Mesodermal cell (in vitro differentiated cells): ENCODE measurements around the gene PGAP3.

Experiments used
- H3K27ac ChIP-seq: 2 replicates; pipeline ENCODE4 v1.7.0; 2013; ENCODE audit warnings: mild to moderate bottlenecking, low read depth, low read length, moderate library complexity; ENCODE audit not compliant: severe bottlenecking
- H3K36me3 ChIP-seq: 2 replicates; pipeline ENCODE4 v1.7.1; 2013; ENCODE audit warnings: mild to moderate bottlenecking, low read length, moderate library complexity; ENCODE audit not compliant: control insufficient read depth, insufficient read depth
- H3K4me1 ChIP-seq: one replicate; pipeline ENCODE4 v1.7.1; 2013; ENCODE audit warnings: mild to moderate bottlenecking, low read length; ENCODE audit not compliant: insufficient read depth, control insufficient read depth, poor library complexity, severe bottlenecking
- H3K4me3 ChIP-seq: 2 replicates; pipeline ENCODE4 v1.7.0; 2013; ENCODE audit warnings: low read length, control low read depth, mild to moderate bottlenecking; ENCODE audit not compliant: insufficient read depth, poor library complexity, severe bottlenecking; ENCODE audit errors: extremely low read depth
- H3K9me3 ChIP-seq: 2 replicates; pipeline ENCODE4 v1.7.1; 2013; ENCODE audit warnings: mild to moderate bottlenecking, low read length, moderate library complexity; ENCODE audit not compliant: control insufficient read depth
- WGBS, 2 experiments: methylation state at CpG; one replicate each; pipeline ENCODE4 v1.1.5; 2013; ENCODE audit warnings: missing lambda C conversion rate in 2 of 2; ENCODE audit not compliant: insufficient coverage in 2 of 2; 5-methylcytosine and 5-hydroxymethylcytosine counted together

Gene PGAP3

GRCh38 chr17:39653662-39654331 lies 34.1 kb downstream of the PGAP3 start:
- H3K4me3 ChIP-seq, result no peak overlapping the region
- H3K9me3 ChIP-seq, result no peaks in the 10 kb centered on the region
- H3K4me1 ChIP-seq, result peaks cover 25% of the 10 kb centered on the region
- 74 to 75% methylated on average over 10 to 12 of the region's 14 CpGs for WGBS, 2 experiments
- H3K36me3 ChIP-seq, result peaks cover 30% of the 10 kb centered on the region
- H3K27ac ChIP-seq, result no peak overlapping the region

- H3K36me3 ChIP-seq, result peaks cover 24% of the 10 kb centered on the region
- peaks cover 25% of the 10 kb centered on the region for H3K4me1 ChIP-seq
- no peak overlapping the region for H3K4me3 ChIP-seq
- 81 to 83% methylated on average over 8 to 10 of the region's 12 CpGs for WGBS, 2 experiments
- peak overlapping the region; percentile 75 for H3K27ac ChIP-seq
- H3K9me3 ChIP-seq, result no peaks in the 10 kb centered on the region
Measured at GRCh38 chr17:39653316-39653661, 34.6 kb downstream of the PGAP3 start.

- H3K4me3 ChIP-seq, result no peak overlapping the region
- H3K4me1 ChIP-seq, result peaks cover 25% of the 10 kb centered on the region
- peak overlapping the region; percentile 75 for H3K27ac ChIP-seq
- H3K9me3 ChIP-seq, result no peaks in the 10 kb centered on the region
- 47 to 53% methylated on average over 6 to 7 of the region's 7 CpGs for WGBS, 2 experiments
- H3K36me3 ChIP-seq, result peaks cover 21% of the 10 kb centered on the region
Measured at GRCh38 chr17:39652587-39653315, 35.1 kb downstream of the PGAP3 start.

DNA sequence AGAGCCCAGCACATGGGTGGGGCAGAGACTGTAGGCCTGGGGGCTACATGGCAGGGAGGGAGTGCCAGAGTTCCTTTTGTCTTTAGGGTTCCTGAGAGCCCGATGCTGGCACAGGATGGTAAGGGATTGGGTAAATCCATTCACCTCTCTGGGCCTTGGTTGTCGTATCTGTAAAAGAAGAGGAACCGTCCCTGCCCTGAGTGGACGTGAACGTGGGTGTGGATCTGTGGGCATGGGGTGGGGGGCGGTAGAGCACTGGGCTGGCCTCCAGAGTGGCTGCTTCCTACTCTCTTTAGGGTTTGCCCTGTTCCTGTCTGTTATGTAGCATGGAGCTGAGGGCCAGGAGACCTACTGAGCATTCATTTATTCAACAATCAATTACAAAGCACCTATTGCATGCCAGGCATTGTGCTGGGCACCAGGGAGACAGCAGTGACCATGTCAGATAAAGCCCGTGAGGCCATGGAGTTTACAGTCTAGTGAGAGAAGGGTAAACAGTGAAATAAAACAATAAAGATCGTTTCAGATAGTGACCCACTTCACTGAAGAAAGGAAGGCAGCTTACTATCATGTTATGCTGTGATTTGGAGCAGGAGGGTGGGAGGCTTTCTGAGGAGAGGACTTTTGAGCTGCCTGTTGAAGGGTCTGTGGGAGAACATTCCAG lies 35.8 kb downstream of the PGAP3 start:
- WGBS, 2 experiments, result 88 to 91% methylated on average over 3 to 7 of the region's 8 CpGs

GRCh38 chr17:39650121-39650579 lies 37.7 kb downstream of the PGAP3 start:
- Histone ChIP-seq H3K4me3 (no peak overlapping the region), H3K4me1 (peaks cover 27% of the 10 kb centered on the region), H3K9me3 (no peaks in the 10 kb centered on the region), H3K36me3 (peaks cover 19% of the 10 kb centered on the region), H3K27ac (no peak overlapping the region)
- WGBS, 2 experiments, result 76 to 96% methylated on average over 3 to 10 of the region's 11 CpGs

More for the DNA sequence above, 35.8 kb downstream of the PGAP3 start:
- Histone ChIP-seq H3K4me1 (peaks cover 25% of the 10 kb centered on the region), H3K36me3 (peaks cover 24% of the 10 kb centered on the region), H3K4me3 (no peak overlapping the region), H3K27ac (peak overlapping the region; percentile 75), H3K9me3 (no peaks in the 10 kb centered on the region)

GRCh38 chr17:39648616-39649366 lies 39.1 kb downstream of the PGAP3 start:
- H3K4me1 ChIP-seq, result peaks cover 35% of the 10 kb centered on the region
- no peaks in the 10 kb centered on the region for H3K9me3 ChIP-seq
- H3K27ac ChIP-seq, result no peak overlapping the region
- H3K4me3 ChIP-seq, result no peak overlapping the region
- peaks cover 7% of the 10 kb centered on the region for H3K36me3 ChIP-seq
- 94 to 95% methylated on average over 6 to 9 of the region's 15 CpGs for WGBS, 2 experiments

- Histone ChIP-seq H3K27ac (no peak overlapping the region), H3K4me1 (peaks cover 36% of the 10 kb centered on the region), H3K4me3 (no peak overlapping the region), H3K9me3 (no peaks in the 10 kb centered on the region), H3K36me3 (peaks cover 4% of the 10 kb centered on the region)
- 74 to 80% methylated on average over 3 to 4 of the region's 5 CpGs for WGBS, 2 experiments
Measured at GRCh38 chr17:39647256-39647655, 40.6 kb downstream of the PGAP3 start.

- 81 to 88% methylated on average over 2 to 4 of the region's 4 CpGs for WGBS, 2 experiments
- H3K36me3 ChIP-seq, result peaks cover 8% of the 10 kb centered on the region
- no peak overlapping the region for H3K27ac ChIP-seq
- H3K9me3 ChIP-seq, result no peaks in the 10 kb centered on the region
- H3K4me1 ChIP-seq, result peaks cover 37% of the 10 kb centered on the region
- no peak overlapping the region for H3K4me3 ChIP-seq
Measured at GRCh38 chr17:39643271-39643670, 44.6 kb downstream of the PGAP3 start.

DNA sequence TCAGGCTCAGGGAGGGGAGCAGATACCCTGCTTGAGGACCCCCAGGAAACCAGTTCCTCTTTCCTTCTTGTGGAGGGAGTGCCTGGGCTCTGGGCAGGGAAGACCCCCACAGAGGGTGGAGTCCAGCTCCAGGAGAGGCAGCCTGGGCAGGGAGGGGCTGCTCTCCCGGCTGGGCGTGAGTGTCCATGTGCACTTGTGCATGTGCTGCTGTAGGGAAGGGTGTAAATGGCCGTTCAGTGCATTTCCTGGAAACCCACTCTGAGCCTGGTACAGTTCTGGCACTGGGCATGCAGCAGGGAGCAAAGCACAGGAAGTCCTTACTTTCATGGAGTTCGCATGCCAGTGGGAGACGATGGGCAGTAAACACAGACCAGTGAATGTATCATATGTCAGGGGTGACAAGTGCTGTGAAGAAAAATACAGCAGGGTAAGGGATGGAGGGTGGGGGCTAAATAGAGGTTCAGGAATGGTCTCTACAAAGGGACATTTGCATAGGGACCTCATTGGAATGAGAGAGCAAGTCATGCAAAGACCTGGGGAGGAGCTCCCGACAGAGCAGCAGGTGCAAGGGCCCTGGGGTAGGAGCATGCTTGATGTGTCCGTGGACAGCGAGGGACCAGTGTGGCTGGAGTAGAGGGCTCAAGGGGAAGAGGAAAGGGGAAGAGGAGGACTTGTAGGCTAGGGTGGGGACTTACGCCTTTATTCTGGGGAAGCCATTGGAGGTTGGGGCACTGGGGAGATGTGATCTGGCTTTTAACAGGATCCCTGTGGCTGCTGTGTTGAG lies 45.4 kb downstream of the PGAP3 start:
- Histone ChIP-seq H3K9me3 (no peaks in the 10 kb centered on the region), H3K27ac (no peak overlapping the region), H3K4me3 (no peak overlapping the region), H3K36me3 (peaks cover 6% of the 10 kb centered on the region), H3K4me1 (peaks cover 37% of the 10 kb centered on the region)
- 94 to 96% methylated on average over 7 to 9 of the region's 9 CpGs for WGBS, 2 experiments

- Histone ChIP-seq H3K4me1 (peaks cover 37% of the 10 kb centered on the region), H3K27ac (no peak overlapping the region), H3K9me3 (no peaks in the 10 kb centered on the region), H3K4me3 (no peak overlapping the region), H3K36me3 (peaks cover 5% of the 10 kb centered on the region)
- 91 to 94% methylated on average over 5 of the region's 7 CpGs for WGBS, 2 experiments
Measured at GRCh38 chr17:39641883-39642282, 46.0 kb downstream of the PGAP3 start.
